HEK293 (cell line): ENCODE results near the gene TFPI.
"Not testable (repeated sequence)": the region's sequence is repeated elsewhere in the genome, so short reads cannot be mapped to it uniquely, and the experiment has no call there.

ENCODE experiments used
- CTCF ChIA-PET: fragments of 350-600 bp; formaldehyde crosslinking; extraction: SDS; loops from one replicate; lab custom pipeline; 2021; ENCODE audit warnings: antibody characterized with exemption; lab: Yijun Ruan, JAX
- POLR2A ChIA-PET: fragments of 300-600 bp; formaldehyde crosslinking; extraction: SDS; loops from one replicate; lab custom pipeline; 2020; ENCODE audit warnings: antibody characterized with exemption, inconsistent platforms; lab: Yijun Ruan, JAX
- H3K27ac ChIP-seq: fragments of 200-500 bp; sonication (Bioruptor generic); 2 replicates; pipeline ENCODE4 v1.5.1; 2014; ENCODE audit warnings: low read depth, low read length, control low read depth, inconsistent platforms; ENCODE audit errors: extremely low read depth
- H3K36me3 ChIP-seq, 2 experiments: fragments of 200-500 bp in 1 of 2; sonication (Bioruptor generic) in 1 of 2; 1 replicate in 1 of 2; 2 replicates in 1 of 2; pipeline ENCODE4 v1.5.1; 2014 to 2017; ENCODE audit warnings: inconsistent platforms in 2 of 2, low read length in 2 of 2; ENCODE audit not compliant: control insufficient read depth in 2 of 2, insufficient read depth in 1 of 2
- H3K4me1 ChIP-seq: fragments of 200-500 bp; sonication (Bioruptor generic); 2 replicates; pipeline ENCODE4 v1.5.1; 2014; ENCODE audit warnings: mild to moderate bottlenecking, low read length, inconsistent platforms; ENCODE audit not compliant: control insufficient read depth, insufficient read depth
- H3K4me3 ChIP-seq: 2 replicates; pipeline ENCODE4 v1.5.1; 2011; ENCODE audit warnings: low read depth, mild to moderate bottlenecking, control low read depth, low read length, moderate library complexity
- H3K9me3 ChIP-seq: fragments of 200-500 bp; sonication (Bioruptor generic); 2 replicates; pipeline ENCODE4 v1.5.1; 2014; ENCODE audit warnings: low read depth, low read length, inconsistent platforms; ENCODE audit not compliant: control insufficient read depth, insufficient read depth
- CTCF ChIP-seq: fragments of 450-650 bp; formaldehyde crosslinking; IDR thresholded peaks from 2 replicates; pipeline ENCODE4 v1.5.1; 2016; ENCODE audit warnings: missing biosample characterization, missing genetic modification characterization
- GLIS2 ChIP-seq: fragments of 450-650 bp; formaldehyde crosslinking; IDR thresholded peaks from 2 replicates; pipeline ENCODE4 v1.5.1; 2016; ENCODE audit warnings: missing biosample characterization, missing genetic modification characterization
- HOXD13 ChIP-seq: sonication (generic); formaldehyde crosslinking; IDR thresholded peaks from 2 replicates; pipeline ENCODE4 v1.8.0; 2022; ENCODE audit warnings: missing genetic modification reagents, borderline replicate concordance
- PATZ1 ChIP-seq: fragments of 450-650 bp; formaldehyde crosslinking; IDR thresholded peaks from 2 replicates; pipeline ENCODE4 v1.5.1; 2016; ENCODE audit warnings: missing biosample characterization, missing genetic modification characterization
- RBAK ChIP-seq: fragments of 450-650 bp; formaldehyde crosslinking; IDR thresholded peaks from 2 replicates; pipeline ENCODE4 v1.5.1; 2016; ENCODE audit warnings: missing biosample characterization, missing genetic modification characterization
- SP7 ChIP-seq: fragments of 450-650 bp; formaldehyde crosslinking; IDR thresholded peaks from 2 replicates; pipeline ENCODE4 v1.5.1; 2016; ENCODE audit warnings: missing biosample characterization, missing genetic modification characterization
- WT1 ChIP-seq: fragments of 450-650 bp; formaldehyde crosslinking; IDR thresholded peaks from 2 replicates; pipeline ENCODE4 v1.5.1; 2016; ENCODE audit warnings: missing biosample characterization, missing genetic modification characterization
- ZBTB17 ChIP-seq: fragments of 450-650 bp; formaldehyde crosslinking; IDR thresholded peaks from 2 replicates; pipeline ENCODE4 v1.5.1; 2016; ENCODE audit warnings: missing biosample characterization, missing genetic modification characterization
- ZNF114 ChIP-seq: fragments of 450-650 bp; formaldehyde crosslinking; IDR thresholded peaks from 2 replicates; pipeline ENCODE4 v1.5.0; 2017; ENCODE audit warnings: missing biosample characterization, missing genetic modification characterization
- ZNF146 ChIP-seq: fragments of 450-650 bp; formaldehyde crosslinking; IDR thresholded peaks from 2 replicates; pipeline ENCODE4 v1.5.1; 2016; ENCODE audit warnings: missing biosample characterization, missing genetic modification characterization
- ZNF19 ChIP-seq: fragments of 450-650 bp; formaldehyde crosslinking; IDR thresholded peaks from 2 replicates; pipeline ENCODE4; 2016; ENCODE audit warnings: missing biosample characterization, missing genetic modification characterization, low read depth
- ZNF350 ChIP-seq: fragments of 450-650 bp; formaldehyde crosslinking; IDR thresholded peaks from 2 replicates; pipeline ENCODE4 v1.5.0; 2017; ENCODE audit warnings: missing biosample characterization, mild to moderate bottlenecking, missing genetic modification characterization
- ZNF426 ChIP-seq: fragments of 450-650 bp; formaldehyde crosslinking; IDR thresholded peaks from 2 replicates; pipeline ENCODE4 v1.5.1; 2017; ENCODE audit warnings: missing biosample characterization, missing genetic modification characterization, mild to moderate bottlenecking, inconsistent platforms, moderate library complexity
- ZNF514 ChIP-seq: fragments of 450-650 bp; formaldehyde crosslinking; IDR thresholded peaks from 2 replicates; pipeline ENCODE4 v1.5.1; 2016; ENCODE audit warnings: missing biosample characterization, missing genetic modification characterization
- ZNF530 ChIP-seq: fragments of 450-650 bp; formaldehyde crosslinking; IDR thresholded peaks from 2 replicates; pipeline ENCODE4 v1.5.1; 2016; ENCODE audit warnings: low read depth, missing biosample characterization, missing genetic modification characterization
- ZNF544 ChIP-seq: fragments of 450-650 bp; formaldehyde crosslinking; IDR thresholded peaks from 2 replicates; pipeline ENCODE4 v1.5.0; 2017; ENCODE audit warnings: missing biosample characterization, missing genetic modification characterization
- ZNF555 ChIP-seq: fragments of 450-650 bp; formaldehyde crosslinking; conservative IDR thresholded peaks from 2 replicates; pipeline ENCODE4 v1.5.1; 2017; ENCODE audit warnings: missing biosample characterization, mild to moderate bottlenecking, missing genetic modification characterization, inconsistent platforms
- ZNF629 ChIP-seq: fragments of 450-650 bp; formaldehyde crosslinking; IDR thresholded peaks from 2 replicates; pipeline ENCODE4 v1.5.1; 2017; ENCODE audit warnings: missing biosample characterization, missing genetic modification characterization
- ZNF654 ChIP-seq: fragments of 450-650 bp; formaldehyde crosslinking; IDR thresholded peaks from 2 replicates; pipeline ENCODE4 v1.5.1; 2016; ENCODE audit warnings: low read depth, missing biosample characterization, missing genetic modification characterization
- ZNF658 ChIP-seq: fragments of 450-650 bp; formaldehyde crosslinking; IDR thresholded peaks from 2 replicates; pipeline ENCODE4; 2016; ENCODE audit warnings: missing biosample characterization, missing genetic modification characterization
- ZNF670 ChIP-seq: fragments of 450-650 bp; formaldehyde crosslinking; IDR thresholded peaks from 2 replicates; pipeline ENCODE4 v1.5.1; 2016; ENCODE audit warnings: missing biosample characterization, missing genetic modification characterization, low read depth
- ZNF707 ChIP-seq: fragments of 450-650 bp; formaldehyde crosslinking; IDR thresholded peaks from 2 replicates; pipeline ENCODE4 v1.5.1; 2016; ENCODE audit warnings: missing biosample characterization, missing genetic modification characterization
- ZNF76 ChIP-seq: fragments of 450-650 bp; formaldehyde crosslinking; IDR thresholded peaks from 2 replicates; pipeline ENCODE4; 2016; ENCODE audit warnings: low read depth, missing biosample characterization, missing genetic modification characterization, borderline replicate concordance
- TF ChIP-seq, protein P1 (sequence below): fragments of 450-650 bp; formaldehyde crosslinking; IDR thresholded peaks from 2 replicates; pipeline ENCODE4 v1.5.1; 2016; ENCODE audit warnings: missing biosample characterization, missing genetic modification characterization

Gene TFPI

GRCh38 chr2:187510419-187511355 lies 43.5 kb downstream of the TFPI start:
- H3K4me1 ChIP-seq, H3K4me3 ChIP-seq, H3K27ac ChIP-seq, H3K9me3 ChIP-seq, POLR2A ChIA-PET, H3K36me3 ChIP-seq: not testable (repeated sequence)
- CTCF ChIA-PET: interaction anchor here (0.7 kb wide), 1 partner anchor 434 kb away, joined by 3 read pairs; no protein-coding TSS in a partner anchor

DNA sequence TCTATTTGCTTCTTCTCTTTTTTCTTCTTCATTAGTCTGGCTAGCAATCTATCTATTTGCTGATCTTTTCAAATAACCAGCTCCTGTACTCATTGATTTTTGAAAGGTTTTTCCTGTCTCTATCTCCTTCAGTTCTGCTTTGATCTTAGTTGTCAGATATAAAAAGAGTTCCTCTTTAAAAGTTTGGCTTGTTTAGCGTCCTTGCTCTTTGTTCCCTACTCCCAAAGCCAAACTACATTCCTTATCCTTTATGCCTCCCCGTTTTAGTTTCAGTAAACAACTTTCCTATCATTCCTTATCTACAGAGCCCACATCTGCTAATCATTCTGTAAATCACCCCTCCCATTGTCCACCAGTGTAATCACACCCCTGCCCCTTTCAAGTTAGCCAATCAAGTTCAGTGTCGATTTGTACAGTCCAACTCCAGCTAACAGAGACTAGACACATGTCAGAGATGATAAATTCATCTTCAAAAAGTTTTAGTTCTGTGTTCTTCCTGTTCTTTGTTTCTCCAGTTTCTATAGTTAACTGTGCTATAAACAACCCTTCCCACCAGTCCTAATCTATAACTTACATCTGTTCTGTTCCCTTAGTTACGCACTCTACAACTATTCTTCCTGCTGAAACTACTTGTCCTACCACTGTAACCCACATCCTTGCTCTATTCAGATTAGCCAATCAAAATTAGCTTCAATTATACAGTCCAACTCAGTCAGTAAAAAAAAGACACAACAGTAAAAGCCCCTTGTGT lies 44.4 kb downstream of the TFPI start:
- H3K36me3 ChIP-seq: no peaks in the 10 kb centered on the region
- TF ChIP-seq HOXD13 (CRISPR knock-in tag): no peak
- TF ChIP-seq SP7 (tag by site-specific recombination): no peak
- TF ChIP-seq ZBTB17 (tag by site-specific recombination): no peak
- no peak for TF ChIP-seq ZNF629 (tag by site-specific recombination)
- TF ChIP-seq ZNF426 (tag by site-specific recombination): no peak
- no peak for TF ChIP-seq CTCF
- TF ChIP-seq WT1 (tag by site-specific recombination): no peak
- no peak for TF ChIP-seq ZNF555
- no peak for TF ChIP-seq ZNF514
- no peak for TF ChIP-seq ZNF654 (tag by site-specific recombination)
- no peak for TF ChIP-seq ZNF19
- no peak for TF ChIP-seq ZNF707 (tag by site-specific recombination)
- POLR2A ChIA-PET: no interaction called here
- H3K4me3 ChIP-seq: no peak overlapping the region
- H3K27ac ChIP-seq: no peak overlapping the region
- CTCF ChIA-PET: interaction anchor here (0.6 to 0.7 kb wide), 2 partner anchors 10 to 39 kb away, joined by 3 to 4 read pairs; no protein-coding TSS in a partner anchor
- no peaks in the 10 kb centered on the region for H3K9me3 ChIP-seq
- H3K4me1 ChIP-seq: no peaks in the 10 kb centered on the region

GRCh38 chr2:187506416-187506815 lies 47.8 kb downstream of the TFPI start:
- CTCF ChIA-PET: interaction anchor here (1.4 kb wide), 2 partner anchors 74 to 75 kb away, joined by 6 to 9 read pairs; no protein-coding TSS in a partner anchor
- no peaks in the 10 kb centered on the region for H3K9me3 ChIP-seq
- H3K27ac ChIP-seq: no peak overlapping the region
- POLR2A ChIA-PET: no interaction called here
- H3K36me3 ChIP-seq: no peaks in the 10 kb centered on the region
- no peak overlapping the region for H3K4me3 ChIP-seq
- H3K4me1 ChIP-seq: peaks cover 11% of the 10 kb centered on the region
- TF ChIP-seq ZNF670 (no peak), RBAK (tag by site-specific recombination) (no peak), ZNF530 (tag by site-specific recombination) (no peak), ZNF146 (no peak), ZNF350 (tag by site-specific recombination) (no peak), ZNF544 (tag by site-specific recombination) (no peak), ZNF658 (tag by site-specific recombination) (no peak), ZNF629 (tag by site-specific recombination) (no peak), GLIS2 (no peak), PATZ1 (no peak), ZNF114 (no peak), ZNF76 (no peak)
- TF ChIP-seq, protein P1, sequence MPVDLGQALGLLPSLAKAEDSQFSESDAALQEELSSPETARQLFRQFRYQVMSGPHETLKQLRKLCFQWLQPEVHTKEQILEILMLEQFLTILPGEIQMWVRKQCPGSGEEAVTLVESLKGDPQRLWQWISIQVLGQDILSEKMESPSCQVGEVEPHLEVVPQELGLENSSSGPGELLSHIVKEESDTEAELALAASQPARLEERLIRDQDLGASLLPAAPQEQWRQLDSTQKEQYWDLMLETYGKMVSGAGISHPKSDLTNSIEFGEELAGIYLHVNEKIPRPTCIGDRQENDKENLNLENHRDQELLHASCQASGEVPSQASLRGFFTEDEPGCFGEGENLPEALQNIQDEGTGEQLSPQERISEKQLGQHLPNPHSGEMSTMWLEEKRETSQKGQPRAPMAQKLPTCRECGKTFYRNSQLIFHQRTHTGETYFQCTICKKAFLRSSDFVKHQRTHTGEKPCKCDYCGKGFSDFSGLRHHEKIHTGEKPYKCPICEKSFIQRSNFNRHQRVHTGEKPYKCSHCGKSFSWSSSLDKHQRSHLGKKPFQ (tag by site-specific recombination): no peak
